ENCODE measurements around the gene FAM110C. TPM values are rescaled to one million over a fixed set of nuclear protein-coding genes. Genes with fewer than 3 reads are reported as not detected.
"Not testable (repeated sequence)": the region's sequence is repeated elsewhere in the genome, so short reads cannot be mapped to it uniquely, and the experiment has no call there.

FAM110C gene
- total RNA-seq, 1 donor from 2014 or later = 2.9 TPM

GRCh38 chr2:18402-19271 is 27.7 kb downstream of the FAM110C start:
- intact Hi-C loops (cut with DNase I) = no loop called here
- no peak for ATAC-seq
- no peak for DNase-seq (ENCODE audit: missing footprints)

- ATAC-seq; intact Hi-C loops (cut with DNase I); DNase-seq (ENCODE audit: missing footprints): not testable (repeated sequence)
Observed at GRCh38 chr2:15916-16315, 30.4 kb downstream of the FAM110C start.

DNA sequence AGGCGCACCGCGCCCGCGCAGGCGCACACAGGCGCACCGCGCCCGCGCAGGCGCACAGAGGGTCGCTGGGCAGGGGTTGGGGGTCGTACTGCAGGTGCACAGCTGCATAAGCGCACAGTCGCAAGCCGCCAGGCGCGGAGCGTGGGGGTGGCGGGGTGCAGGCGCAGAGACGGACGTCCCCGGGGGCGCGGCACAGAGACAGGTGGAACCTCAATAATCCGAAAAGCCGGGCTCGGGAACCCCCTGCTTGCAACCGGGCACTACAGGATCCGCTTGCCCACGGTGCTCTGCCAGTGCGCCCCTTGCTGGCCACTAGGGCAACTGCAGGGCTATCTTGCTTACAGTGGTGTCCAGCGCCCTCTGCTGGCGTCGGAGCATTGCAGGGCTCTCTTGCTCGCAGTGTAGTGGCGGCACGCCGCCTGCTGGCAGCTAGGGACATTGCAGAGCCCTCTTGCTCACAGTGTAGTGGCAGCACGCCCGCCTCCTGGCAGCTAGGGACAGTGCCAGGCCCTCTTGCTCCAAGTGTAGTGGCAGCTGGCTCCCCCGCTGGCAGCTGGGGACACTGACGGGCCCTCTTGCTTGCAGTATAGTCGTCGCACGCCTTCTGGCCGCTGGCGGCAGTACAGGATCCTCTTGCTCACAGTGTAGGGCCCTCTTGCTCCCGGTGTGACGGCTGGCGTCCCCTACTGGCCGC is 34.9 kb downstream of the FAM110C start:
- peak; percentile 79 for ATAC-seq
- intact Hi-C loops (cut with DNase I) = no loop called here
- DNase-seq (ENCODE audit: missing footprints) = peak; percentile 89

- DNase-seq (ENCODE audit: missing footprints) (peak; percentile 70), ATAC-seq (peak; percentile 59)
- intact Hi-C loops (cut with DNase I) = no loop called here
Observed at GRCh38 chr2:10222-10875, 36.0 kb downstream of the FAM110C start.

Other genes with a start within 250 kb of the FAM110C start
- 11.1 TPM for gene SH3YL1, start 217.5 kb upstream of the FAM110C start, total RNA-seq
- gene ACP1, start 218.4 kb upstream of the FAM110C start, total RNA-seq = 79.2 TPM
- 0.62 TPM for gene ALKAL2, start 241.6 kb upstream of the FAM110C start, total RNA-seq

All from Right ventricle myocardium inferior (tissue), 1 donor.